HEK293T (cell line): ENCODE data around the gene NT5C3B.

Experiments
- ARNT ChIP-seq: fragments of 450-650 bp; IDR thresholded peaks from 2 replicates; pipeline ENCODE4 v1.6.1; 2017; ENCODE audit warnings: mild to moderate bottlenecking
- BHLHE40 ChIP-seq: fragments of 450-650 bp; IDR thresholded peaks from 2 replicates; pipeline ENCODE4 v1.6.1; 2016; ENCODE audit warnings: mild to moderate bottlenecking, moderate library complexity, borderline replicate concordance
- CTBP1 ChIP-seq: fragments of 450-650 bp; IDR thresholded peaks from 2 replicates; pipeline ENCODE4 v1.6.1; 2016; ENCODE audit warnings: borderline replicate concordance
- ELF4 ChIP-seq: fragments of 450-650 bp; IDR thresholded peaks from 2 replicates; pipeline ENCODE4 v1.6.1; 2017; ENCODE audit warnings: antibody characterized with exemption
- FOXA1 ChIP-seq: fragments of 450-650 bp; IDR thresholded peaks from 2 replicates; pipeline ENCODE4 v1.6.1; 2016; ENCODE audit warnings: mild to moderate bottlenecking
- FOXK2 ChIP-seq: fragments of 450-650 bp; IDR thresholded peaks from 2 replicates; pipeline ENCODE4 v1.6.1; 2016; ENCODE audit warnings: mild to moderate bottlenecking
- FOXM1 ChIP-seq: fragments of 450-650 bp; IDR thresholded peaks from 2 replicates; pipeline ENCODE4 v1.6.1; 2017; ENCODE audit warnings: mild to moderate bottlenecking, borderline replicate concordance
- HDGF ChIP-seq: fragments of 450-650 bp; IDR thresholded peaks from 2 replicates; pipeline ENCODE4 v1.6.1; 2017; ENCODE audit warnings: antibody characterized with exemption, borderline replicate concordance
- L3MBTL2 ChIP-seq: fragments of 450-650 bp; conservative IDR thresholded peaks from 2 replicates; pipeline ENCODE4 v1.6.1; 2016; ENCODE audit warnings: mild to moderate bottlenecking
- NFRKB ChIP-seq: fragments of 450-650 bp; IDR thresholded peaks from 2 replicates; pipeline ENCODE4 v1.6.1; 2016; ENCODE audit warnings: mild to moderate bottlenecking, moderate library complexity
- PKNOX1 ChIP-seq: fragments of 450-650 bp; IDR thresholded peaks from 2 replicates; pipeline ENCODE4 v1.6.1; 2016
- SP1 ChIP-seq: fragments of 450-650 bp; IDR thresholded peaks from 2 replicates; pipeline ENCODE4 v1.6.1; 2017
- SUZ12 ChIP-seq: fragments of 450-650 bp; IDR thresholded peaks from 2 replicates; pipeline ENCODE4 v1.6.1; 2016; ENCODE audit warnings: mild to moderate bottlenecking
- ZNF384 ChIP-seq: fragments of 450-650 bp; IDR thresholded peaks from 2 replicates; pipeline ENCODE4 v1.6.1; 2016

GRCh38 chr17:41868568-41868967, 32.5 kb upstream of the NT5C3B start:
- TF ChIP-seq SUZ12 (no peak), HDGF (no peak), PKNOX1 (no peak), FOXM1 (no peak), SP1 (no peak), ELF4 (no peak), ZNF384 (no peak), ARNT (no peak), NFRKB (no peak), CTBP1 (no peak), FOXK2 (no peak), FOXA1 (no peak), L3MBTL2 (no peak), BHLHE40 (no peak)
